Fibroblast of skin of right biceps (primary cell): Measurements from ENCODE around the gene PEX13.

ENCODE experiments used
- DNase-seq: peaks from one replicate; pipeline ENCODE4 v3.0.0-alpha.2; 2013

The PEX13 gene

DNA sequence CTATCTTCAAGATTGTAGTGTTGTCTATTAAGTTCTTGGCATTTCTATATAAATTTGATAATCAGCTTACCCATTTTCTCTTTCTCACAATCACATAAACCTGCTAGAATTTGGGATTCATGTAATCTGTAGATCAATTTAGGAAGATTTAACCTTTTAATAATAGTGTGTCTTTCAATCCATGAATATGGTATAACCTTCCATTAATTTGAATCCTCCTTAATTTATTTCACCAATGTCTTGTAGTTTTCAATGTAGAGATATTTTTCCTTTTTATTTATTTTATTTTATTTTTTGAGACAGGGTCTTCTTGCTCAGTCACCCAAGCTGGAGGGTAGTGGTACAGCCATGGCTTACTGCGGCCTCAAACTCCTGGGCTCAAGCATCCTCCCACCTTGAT is 68.4 kb downstream of the PEX13 start:
- DNase-seq = no peak

DNA sequence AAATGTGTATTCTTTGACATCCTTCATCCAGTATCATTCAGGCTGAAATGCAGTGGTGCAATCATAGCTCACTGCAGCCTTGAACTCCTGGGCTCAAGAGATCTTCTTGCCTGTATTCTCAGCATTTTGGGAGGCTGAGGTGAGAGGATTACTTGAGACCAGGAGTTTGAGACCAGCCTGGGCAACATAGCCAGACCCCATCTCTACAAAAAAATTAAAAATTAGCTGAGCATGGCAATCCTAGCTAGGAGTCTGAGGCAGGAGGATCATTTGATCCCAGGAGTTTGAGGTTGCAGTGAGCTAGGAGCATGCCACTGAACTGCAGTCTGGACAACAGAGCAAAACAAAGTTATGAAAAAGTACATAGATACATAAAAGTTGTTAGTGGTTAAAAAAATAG is 72.3 kb downstream of the PEX13 start:
- DNase-seq = no peak

DNA sequence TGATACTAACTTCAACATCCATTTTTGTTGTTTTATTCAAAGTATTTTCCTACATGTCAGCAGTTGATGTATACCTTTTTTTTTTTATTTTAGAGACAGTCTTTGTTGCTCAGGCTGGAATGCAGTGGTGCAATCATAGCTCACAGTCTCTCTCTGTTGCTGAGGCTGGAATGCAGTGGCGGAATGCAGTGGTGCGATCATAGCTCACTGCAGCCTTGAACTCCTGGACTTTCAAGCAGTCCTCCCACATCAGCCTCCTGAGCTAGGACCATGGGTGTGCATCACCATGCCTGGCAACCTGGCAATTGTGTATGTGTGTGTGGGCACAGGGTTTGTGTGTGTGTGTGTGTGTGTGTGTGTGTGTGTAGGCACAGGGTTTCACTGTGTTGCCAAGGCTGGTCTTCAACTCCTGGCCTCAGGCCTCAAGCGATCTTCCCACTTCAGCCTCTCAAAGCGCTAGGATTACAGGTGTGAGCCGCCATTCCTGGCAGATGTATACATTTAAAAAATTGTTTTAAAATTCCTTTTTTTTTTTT is 72.9 kb downstream of the PEX13 start:
- DNase-seq = peak; percentile 16

DNA sequence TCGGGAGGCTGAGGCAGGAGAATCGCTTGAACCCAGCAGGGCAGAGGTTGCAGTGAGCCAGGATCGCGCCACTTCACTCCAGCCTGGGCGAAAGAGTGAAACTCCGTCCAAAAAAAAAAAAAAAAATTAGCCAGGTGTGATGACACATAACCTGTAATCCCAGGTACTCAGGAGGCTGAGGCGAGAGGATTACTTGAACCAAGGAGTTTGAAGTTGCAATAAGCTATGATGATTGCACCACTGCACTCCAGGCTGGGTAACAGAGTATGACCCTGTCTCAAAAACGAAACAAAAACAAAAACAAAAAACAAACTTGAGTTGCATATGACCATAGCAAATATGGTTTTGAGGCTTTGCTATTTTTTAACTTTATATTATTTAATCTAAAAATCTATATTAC is 74.0 kb downstream of the PEX13 start:
- DNase-seq = no peak

DNA sequence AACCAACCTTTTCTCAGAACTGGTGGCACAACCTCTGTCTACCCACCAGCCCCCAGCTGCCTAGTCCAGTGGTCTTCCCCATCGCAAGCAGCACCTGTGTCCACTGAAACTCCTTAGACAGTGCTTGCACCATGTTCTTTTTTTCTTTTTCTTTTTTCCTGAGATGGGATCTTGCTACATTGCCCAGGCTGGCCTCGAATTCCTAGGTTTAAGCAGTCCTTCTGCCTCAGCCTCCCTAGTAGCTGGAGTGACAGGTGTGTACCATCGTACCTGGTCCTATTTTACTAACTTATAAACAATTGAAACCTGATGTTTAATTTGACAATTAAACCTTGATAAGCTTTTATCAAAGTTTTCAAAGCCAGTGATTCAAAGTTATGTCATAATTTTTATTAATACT is 78.9 kb downstream of the PEX13 start:
- no peak for DNase-seq

DNA sequence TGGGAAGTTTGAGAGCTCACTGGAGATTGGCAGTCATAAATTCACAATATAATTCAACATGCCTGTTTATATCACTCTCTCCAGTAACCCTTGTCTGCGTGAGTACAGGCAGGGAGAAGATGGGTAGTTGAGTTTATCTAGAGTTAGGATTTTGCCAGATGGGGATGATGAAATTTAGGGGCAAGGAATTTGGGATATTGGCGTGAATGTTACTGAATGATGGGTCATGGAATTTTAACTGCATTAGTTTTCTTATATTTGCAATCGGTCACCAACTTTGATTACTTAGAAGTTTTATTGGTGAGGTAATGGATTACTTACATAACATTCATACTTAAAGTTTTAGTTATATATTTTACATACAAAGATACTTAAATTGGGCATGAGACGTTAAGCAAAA is 83.3 kb downstream of the PEX13 start:
- peak; percentile 25 for DNase-seq
